ENCODE measurements around the gene ICAM1.

Gene ICAM1

DNA sequence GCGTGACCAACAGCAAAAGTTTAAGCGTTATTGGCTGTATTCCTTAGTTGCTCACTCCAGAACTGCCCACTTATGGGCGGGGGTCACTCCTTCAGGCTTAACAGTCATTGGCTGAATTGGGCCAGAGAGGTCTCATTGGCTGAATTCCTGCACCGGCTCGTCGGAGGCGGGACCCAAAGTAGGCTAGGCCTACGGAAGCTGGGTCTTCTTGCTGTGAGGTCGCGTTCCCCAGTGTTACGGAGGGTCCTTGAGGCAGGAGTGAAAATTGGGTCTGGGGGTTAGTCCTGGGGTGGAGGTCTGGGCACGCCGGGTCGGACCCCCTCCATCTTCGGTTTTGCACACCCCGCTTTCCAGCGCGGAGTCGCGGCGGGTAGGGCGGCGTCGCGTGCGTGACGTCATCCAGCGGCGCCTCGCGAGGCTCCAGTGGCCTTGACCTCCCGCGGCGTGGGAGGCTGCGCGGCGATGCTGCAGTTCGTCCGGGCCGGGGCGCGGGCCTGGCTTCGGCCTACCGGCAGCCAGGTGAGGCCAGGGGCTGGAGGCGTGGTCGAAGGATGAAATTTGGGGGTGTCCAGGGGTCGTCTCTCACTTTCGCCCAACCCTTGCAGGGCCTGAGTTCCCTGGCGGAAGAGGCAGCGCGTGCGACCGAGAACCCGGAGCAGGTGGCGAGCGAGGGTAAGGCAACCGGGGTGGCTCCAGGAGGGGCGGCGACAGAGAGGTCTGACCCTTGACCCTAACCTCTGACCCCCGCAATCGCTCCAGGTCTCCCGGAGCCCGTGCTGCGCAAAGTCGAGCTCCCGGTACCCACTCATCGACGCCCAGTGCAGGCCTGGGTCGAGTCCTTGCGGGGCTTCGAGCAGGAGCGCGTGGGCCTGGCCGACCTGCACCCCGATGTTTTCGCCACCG lies 18.9 kb upstream of the ICAM1 start, which contains the start of gene MRPL4:
MRPL4 (plus strand) TSS at position 423 of the 903 bp plus-strand sequence; CDS start at position 463, 40 bp downstream.
- H3K36me3 ChIP-seq (replicated peaks), result peaks cover 15% of the 10 kb centered on the region
- DNase-seq, result peak; percentile 99
- no peaks in the 10 kb centered on the region for H3K27me3 ChIP-seq (replicated peaks)
- H3K27ac ChIP-seq, result peak within 1 kb of the TSS; percentile 77
- in situ Hi-C loops (cut with HindIII; ENCODE audit: low pct_ligation_motif_present, low sequenced_read_pairs), result no loop called here
- H3K4me3 ChIP-seq (ENCODE audit: low read depth, low read length), result peak within 1 kb of the TSS; percentile 98
- TF ChIP-seq, protein P1, sequence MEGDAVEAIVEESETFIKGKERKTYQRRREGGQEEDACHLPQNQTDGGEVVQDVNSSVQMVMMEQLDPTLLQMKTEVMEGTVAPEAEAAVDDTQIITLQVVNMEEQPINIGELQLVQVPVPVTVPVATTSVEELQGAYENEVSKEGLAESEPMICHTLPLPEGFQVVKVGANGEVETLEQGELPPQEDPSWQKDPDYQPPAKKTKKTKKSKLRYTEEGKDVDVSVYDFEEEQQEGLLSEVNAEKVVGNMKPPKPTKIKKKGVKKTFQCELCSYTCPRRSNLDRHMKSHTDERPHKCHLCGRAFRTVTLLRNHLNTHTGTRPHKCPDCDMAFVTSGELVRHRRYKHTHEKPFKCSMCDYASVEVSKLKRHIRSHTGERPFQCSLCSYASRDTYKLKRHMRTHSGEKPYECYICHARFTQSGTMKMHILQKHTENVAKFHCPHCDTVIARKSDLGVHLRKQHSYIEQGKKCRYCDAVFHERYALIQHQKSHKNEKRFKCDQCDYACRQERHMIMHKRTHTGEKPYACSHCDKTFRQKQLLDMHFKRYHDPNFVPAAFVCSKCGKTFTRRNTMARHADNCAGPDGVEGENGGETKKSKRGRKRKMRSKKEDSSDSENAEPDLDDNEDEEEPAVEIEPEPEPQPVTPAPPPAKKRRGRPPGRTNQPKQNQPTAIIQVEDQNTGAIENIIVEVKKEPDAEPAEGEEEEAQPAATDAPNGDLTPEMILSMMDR (IDR thresholded peaks at IDR 0.05; ENCODE audit: low read depth, low read length, missing control alignments), result no peak

DNA sequence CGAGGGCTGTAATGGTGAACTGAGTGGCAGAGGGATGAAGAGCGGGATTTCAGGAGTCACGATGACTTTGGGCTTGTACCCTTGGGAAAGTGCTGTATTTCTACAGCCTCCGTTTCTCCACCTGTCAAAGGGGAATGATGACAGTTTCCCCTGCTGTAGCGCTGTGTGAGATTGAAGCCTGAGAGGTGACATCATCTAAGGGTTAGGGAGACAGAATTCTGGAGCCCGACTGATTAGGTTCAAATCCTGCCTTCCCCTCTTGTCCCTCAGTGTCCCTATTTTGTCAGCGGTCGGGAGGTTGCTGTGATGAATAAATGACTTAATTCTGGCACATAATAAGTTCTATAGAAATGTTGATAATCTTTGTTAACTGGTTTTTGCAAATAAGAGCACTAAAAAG lies 18.2 kb upstream of the ICAM1 start:
- no peaks in the 10 kb centered on the region for H3K27me3 ChIP-seq (replicated peaks)
- peak overlapping the region; percentile 98 for H3K4me3 ChIP-seq (ENCODE audit: low read depth, low read length)
- H3K27ac ChIP-seq, result no peak overlapping the region
- H3K36me3 ChIP-seq (replicated peaks), result peaks cover 19% of the 10 kb centered on the region
- no peak for DNase-seq
- in situ Hi-C loops (cut with HindIII; ENCODE audit: low pct_ligation_motif_present, low sequenced_read_pairs), result no loop called here
- TF ChIP-seq, protein P1 (IDR thresholded peaks at IDR 0.05; ENCODE audit: low read depth, low read length, missing control alignments), result no peak

DNA sequence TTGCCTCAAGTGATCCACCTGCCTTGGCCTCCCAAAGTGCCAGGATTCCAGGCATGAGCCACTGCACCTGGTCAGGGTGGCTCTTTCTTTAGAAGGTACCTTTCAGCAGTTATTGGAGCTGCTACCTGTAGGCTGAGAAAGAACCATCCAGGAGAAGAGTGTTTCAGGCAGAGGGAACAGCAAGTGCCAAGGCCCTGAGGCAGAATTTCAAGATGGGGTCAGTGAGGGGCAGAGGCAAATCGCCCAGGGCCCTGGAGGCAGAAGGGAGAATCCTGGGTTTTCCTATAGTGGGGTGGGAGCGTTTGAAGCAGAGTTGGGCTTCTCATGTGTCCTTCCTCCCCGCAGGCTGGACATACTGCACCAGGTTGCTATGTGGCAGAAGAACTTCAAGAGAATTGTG lies 16.7 kb upstream of the ICAM1 start:
- in situ Hi-C loops (cut with HindIII; ENCODE audit: low pct_ligation_motif_present, low sequenced_read_pairs), result no loop called here
- no peak overlapping the region for H3K4me3 ChIP-seq (ENCODE audit: low read depth, low read length)
- H3K36me3 ChIP-seq (replicated peaks), result peaks cover 29% of the 10 kb centered on the region
- no peaks in the 10 kb centered on the region for H3K27me3 ChIP-seq (replicated peaks)
- TF ChIP-seq, protein P1 (IDR thresholded peaks at IDR 0.05; ENCODE audit: low read depth, low read length, missing control alignments), result no peak
- DNase-seq, result no peak
- H3K27ac ChIP-seq, result no peak overlapping the region

- DNase-seq, result no peak
- Histone ChIP-seq H3K27ac (no peak overlapping the region), H3K27me3 (replicated peaks) (no peaks in the 10 kb centered on the region), H3K36me3 (replicated peaks) (peaks cover 29% of the 10 kb centered on the region), H3K4me3 (ENCODE audit: low read depth, low read length) (no peak overlapping the region)
- in situ Hi-C loops (cut with HindIII; ENCODE audit: low pct_ligation_motif_present, low sequenced_read_pairs), result no loop called here
- TF ChIP-seq, protein P1 (IDR thresholded peaks at IDR 0.05; ENCODE audit: low read depth, low read length, missing control alignments), result no peak
These were observed 15.6 kb upstream of the ICAM1 start for GRCh38 chr19:10255358-10255757.

- Histone ChIP-seq H3K27ac (no peak overlapping the region), H3K27me3 (replicated peaks) (no peaks in the 10 kb centered on the region), H3K36me3 (replicated peaks) (peaks cover 29% of the 10 kb centered on the region), H3K4me3 (ENCODE audit: low read depth, low read length) (no peak overlapping the region)
- DNase-seq, result no peak
- TF ChIP-seq, protein P1 (IDR thresholded peaks at IDR 0.05; ENCODE audit: low read depth, low read length, missing control alignments), result no peak
- in situ Hi-C loops (cut with HindIII; ENCODE audit: low pct_ligation_motif_present, low sequenced_read_pairs), result no loop called here
These were observed 14.4 kb upstream of the ICAM1 start for GRCh38 chr19:10256551-10256950.
